Measurements from ENCODE around the gene ROBO1. TPM values are rescaled to one million over a fixed set of nuclear protein-coding genes. Genes with fewer than 3 reads are reported as not detected.

Gene ROBO1
- total RNA-seq, 2 experiments from 2014 or later = not detected

GRCh38 chr3:79751703-79752102 is 16.1 kb downstream of the ROBO1 start:
- peaks cover 3% of the 10 kb centered on the region for H3K9me3 Mint-ChIP-seq
- no peaks in the 10 kb centered on the region for H3K4me1 Mint-ChIP-seq
- no peaks in the 10 kb centered on the region for H3K36me3 Mint-ChIP-seq (ENCODE audit: low read depth)
- H3K4me3 Mint-ChIP-seq = no peak overlapping the region
- CTCF ChIA-PET = no interaction called here
- H3K27ac Mint-ChIP-seq = no peak overlapping the region
- DNase-seq = no peak
- POLR2A ChIA-PET = no interaction called here
- H3K27me3 Mint-ChIP-seq = no peaks in the 10 kb centered on the region

GRCh38 chr3:79737530-79737929 is 30.3 kb downstream of the ROBO1 start:
- no peak for DNase-seq
- ChIA-PET POLR2A (no interaction called here), CTCF (no interaction called here)
- H3K9me3 Mint-ChIP-seq = peaks cover 7% of the 10 kb centered on the region
- no peaks in the 10 kb centered on the region for H3K4me1 Mint-ChIP-seq
- no peaks in the 10 kb centered on the region for H3K27me3 Mint-ChIP-seq
- no peaks in the 10 kb centered on the region for H3K36me3 Mint-ChIP-seq (ENCODE audit: low read depth)
- H3K27ac Mint-ChIP-seq = no peak overlapping the region
- no peak overlapping the region for H3K4me3 Mint-ChIP-seq

DNA sequence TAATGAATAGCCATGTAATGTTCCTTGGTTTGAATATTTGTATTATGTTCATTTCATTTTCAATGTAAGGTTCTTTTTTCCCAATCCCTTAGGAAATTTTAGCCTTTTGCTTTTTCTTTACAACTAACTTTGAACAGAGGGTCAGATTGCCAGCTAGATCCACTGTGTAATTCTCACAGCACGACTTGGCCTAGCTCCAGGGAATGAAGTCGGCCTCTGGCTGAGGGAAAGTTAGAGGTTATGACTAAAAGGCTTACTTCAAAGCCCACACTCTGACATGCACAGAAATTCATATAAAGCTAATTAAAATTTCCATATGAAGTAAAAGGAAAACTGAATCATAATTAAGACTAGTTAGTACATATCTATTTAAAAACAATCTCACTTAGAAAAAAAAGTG is 38.7 kb downstream of the ROBO1 start:
- H3K4me3 Mint-ChIP-seq = no peak overlapping the region
- ChIA-PET POLR2A (no interaction called here), CTCF (no interaction called here)
- no peak overlapping the region for H3K27ac Mint-ChIP-seq
- H3K9me3 Mint-ChIP-seq = peaks cover 7% of the 10 kb centered on the region
- H3K36me3 Mint-ChIP-seq (ENCODE audit: low read depth) = no peaks in the 10 kb centered on the region
- H3K27me3 Mint-ChIP-seq = no peaks in the 10 kb centered on the region
- no peaks in the 10 kb centered on the region for H3K4me1 Mint-ChIP-seq
- DNase-seq = no peak

- Mint-ChIP-seq H3K4me3 (no peak overlapping the region), H3K9me3 (peaks cover 2% of the 10 kb centered on the region), H3K27ac (no peak overlapping the region), H3K4me1 (no peaks in the 10 kb centered on the region), H3K36me3 (ENCODE audit: low read depth) (no peaks in the 10 kb centered on the region), H3K27me3 (no peaks in the 10 kb centered on the region)
- CTCF ChIA-PET = no interaction called here
- POLR2A ChIA-PET = no interaction called here
- no peak for DNase-seq
Observed at GRCh38 chr3:79726786-79727185, 41.0 kb downstream of the ROBO1 start.

- Mint-ChIP-seq H3K36me3 (ENCODE audit: low read depth) (no peaks in the 10 kb centered on the region), H3K27ac (no peak overlapping the region), H3K4me3 (no peak overlapping the region), H3K4me1 (no peaks in the 10 kb centered on the region), H3K27me3 (no peaks in the 10 kb centered on the region), H3K9me3 (peaks cover 2% of the 10 kb centered on the region)
- ChIA-PET CTCF (no interaction called here), POLR2A (no interaction called here)
- DNase-seq = no peak
Observed at GRCh38 chr3:79724206-79724605, 43.6 kb downstream of the ROBO1 start.

GRCh38 chr3:79690072-79690471 is 77.7 kb downstream of the ROBO1 start:
- H3K4me3 Mint-ChIP-seq = no peak overlapping the region

GRCh38 chr3:79685108-79685507 is 82.7 kb downstream of the ROBO1 start:
- POLR2A ChIA-PET = no interaction called here
- no peak overlapping the region for H3K4me3 Mint-ChIP-seq
- CTCF ChIA-PET = no interaction called here
- H3K4me1 Mint-ChIP-seq = no peaks in the 10 kb centered on the region
- H3K27me3 Mint-ChIP-seq = no peaks in the 10 kb centered on the region
- H3K27ac Mint-ChIP-seq = no peak overlapping the region
- no peak for DNase-seq
- H3K36me3 Mint-ChIP-seq (ENCODE audit: low read depth) = no peaks in the 10 kb centered on the region
- H3K9me3 Mint-ChIP-seq = peaks cover 12% of the 10 kb centered on the region

More at GRCh38 chr3:79690072-79690471, 77.7 kb downstream of the ROBO1 start:
- no peaks in the 10 kb centered on the region for H3K4me1 Mint-ChIP-seq
- POLR2A ChIA-PET = no interaction called here
- H3K27me3 Mint-ChIP-seq = no peaks in the 10 kb centered on the region
- no peak for DNase-seq
- H3K27ac Mint-ChIP-seq = no peak overlapping the region
- peaks cover under 1% of the 10 kb centered on the region for H3K9me3 Mint-ChIP-seq
- no peaks in the 10 kb centered on the region for H3K36me3 Mint-ChIP-seq (ENCODE audit: low read depth)
- CTCF ChIA-PET = no interaction called here

- POLR2A ChIA-PET = no interaction called here
- CTCF ChIA-PET = no interaction called here
- Mint-ChIP-seq H3K27ac (no peak overlapping the region), H3K4me3 (no peak overlapping the region), H3K36me3 (ENCODE audit: low read depth) (no peaks in the 10 kb centered on the region), H3K27me3 (no peaks in the 10 kb centered on the region), H3K4me1 (no peaks in the 10 kb centered on the region), H3K9me3 (peaks cover 15% of the 10 kb centered on the region)
- DNase-seq = no peak
Observed at GRCh38 chr3:79684041-79684440, 83.8 kb downstream of the ROBO1 start.

DNA sequence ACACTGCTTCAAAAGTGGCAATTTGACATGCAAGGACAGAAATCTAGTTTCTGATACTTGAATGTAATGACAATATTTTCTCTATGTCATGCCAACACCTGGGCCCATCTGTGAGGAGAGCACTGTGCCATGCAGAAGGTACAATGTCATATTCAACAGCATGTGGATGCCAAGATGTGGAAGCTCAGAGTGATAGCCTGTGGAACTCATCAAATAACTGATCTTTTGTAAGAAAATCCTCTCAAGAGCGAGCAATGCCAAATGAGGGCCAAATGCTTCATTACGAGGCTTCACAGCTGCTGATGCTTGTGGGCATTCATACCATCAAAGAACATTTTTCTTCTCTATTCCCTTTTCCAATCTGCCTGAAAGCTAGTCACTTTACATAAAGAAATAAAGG is 95.1 kb downstream of the ROBO1 start:
- Mint-ChIP-seq H3K4me1 (no peaks in the 10 kb centered on the region), H3K9me3 (peaks cover 12% of the 10 kb centered on the region), H3K27me3 (no peaks in the 10 kb centered on the region), H3K36me3 (ENCODE audit: low read depth) (no peaks in the 10 kb centered on the region), H3K4me3 (no peak overlapping the region), H3K27ac (no peak overlapping the region)
- ChIA-PET POLR2A (no interaction called here), CTCF (no interaction called here)
- no peak for DNase-seq

GRCh38 chr3:79672075-79672474 is 95.7 kb downstream of the ROBO1 start:
- H3K4me3 Mint-ChIP-seq = no peak overlapping the region
- POLR2A ChIA-PET = no interaction called here

DNA sequence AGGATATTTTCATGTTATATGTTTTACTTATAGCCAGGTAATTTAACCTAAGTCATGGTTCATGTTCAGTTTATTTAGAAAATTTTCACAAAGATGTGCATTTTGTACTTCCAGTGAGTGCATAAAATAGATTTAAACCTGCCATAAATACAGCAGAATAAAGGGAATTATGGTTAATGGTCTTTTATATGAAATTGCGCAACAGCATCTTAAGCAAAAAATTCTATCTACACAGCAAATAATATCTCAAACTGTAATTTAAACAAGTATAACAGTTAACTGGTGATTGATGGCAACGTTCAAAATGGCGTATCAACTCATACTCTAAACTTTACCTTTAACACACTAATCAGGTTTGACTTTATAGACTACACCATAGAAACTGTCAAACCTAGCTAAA is 97.6 kb downstream of the ROBO1 start:
- Mint-ChIP-seq H3K36me3 (ENCODE audit: low read depth) (no peaks in the 10 kb centered on the region), H3K9me3 (peaks cover 8% of the 10 kb centered on the region), H3K4me1 (no peaks in the 10 kb centered on the region), H3K27me3 (no peaks in the 10 kb centered on the region), H3K4me3 (no peak overlapping the region), H3K27ac (no peak overlapping the region)
- CTCF ChIA-PET = no interaction called here
- POLR2A ChIA-PET = no interaction called here
- no peak for DNase-seq

More at GRCh38 chr3:79672075-79672474, 95.7 kb downstream of the ROBO1 start:
- no peaks in the 10 kb centered on the region for H3K36me3 Mint-ChIP-seq (ENCODE audit: low read depth)
- no peaks in the 10 kb centered on the region for H3K4me1 Mint-ChIP-seq
- no peaks in the 10 kb centered on the region for H3K27me3 Mint-ChIP-seq
- no peak for DNase-seq
- H3K27ac Mint-ChIP-seq = no peak overlapping the region
- CTCF ChIA-PET = no interaction called here
- H3K9me3 Mint-ChIP-seq = peaks cover 10% of the 10 kb centered on the region

DNA sequence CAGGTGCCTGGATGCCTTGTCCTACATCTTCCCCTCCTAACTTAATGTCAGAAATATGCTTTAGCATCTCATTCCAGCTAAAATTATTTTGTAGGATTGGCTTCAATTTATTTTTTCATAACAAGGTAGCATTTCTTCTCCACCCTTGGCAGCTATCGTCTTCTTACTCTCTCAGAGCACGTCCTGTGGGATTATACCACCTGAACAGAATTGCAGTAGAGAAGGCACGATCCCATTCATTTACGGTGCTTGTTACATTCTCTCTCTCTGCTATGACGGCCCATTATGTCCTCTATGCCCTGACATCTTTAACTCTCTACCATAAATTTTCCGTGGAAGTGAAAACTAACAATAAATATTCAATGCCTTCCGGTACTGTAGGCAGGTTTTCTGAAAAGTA is 103.3 kb downstream of the ROBO1 start:
- Mint-ChIP-seq H3K27ac (no peak overlapping the region), H3K9me3 (peaks cover 25% of the 10 kb centered on the region), H3K4me3 (no peak overlapping the region), H3K36me3 (ENCODE audit: low read depth) (no peaks in the 10 kb centered on the region), H3K27me3 (no peaks in the 10 kb centered on the region), H3K4me1 (no peaks in the 10 kb centered on the region)
- POLR2A ChIA-PET = no interaction called here
- DNase-seq = no peak
- CTCF ChIA-PET = no interaction called here

DNA sequence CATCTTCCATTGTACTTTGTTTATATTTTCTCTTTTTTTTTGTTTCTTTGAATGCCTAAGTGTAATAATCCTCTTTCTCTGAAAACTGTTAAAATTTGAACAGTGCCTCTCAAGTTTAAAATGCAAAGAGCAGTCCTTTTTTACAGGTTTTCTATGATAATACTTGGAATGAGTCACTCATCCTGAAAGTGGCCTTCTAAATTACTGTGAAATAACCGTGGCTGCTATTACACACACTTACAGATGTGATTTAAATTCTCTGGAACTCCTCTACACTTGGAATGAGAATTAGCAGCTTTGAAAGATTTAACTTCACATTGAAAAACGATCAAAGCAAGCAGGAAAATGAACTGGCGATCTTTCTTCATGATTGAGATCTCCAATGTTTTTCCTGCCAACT is 105.9 kb downstream of the ROBO1 start:
- H3K4me3 Mint-ChIP-seq = no peak overlapping the region
- DNase-seq = no peak
- no peaks in the 10 kb centered on the region for H3K36me3 Mint-ChIP-seq (ENCODE audit: low read depth)
- no peak overlapping the region for H3K27ac Mint-ChIP-seq
- POLR2A ChIA-PET = no interaction called here
- H3K27me3 Mint-ChIP-seq = no peaks in the 10 kb centered on the region
- H3K4me1 Mint-ChIP-seq = no peaks in the 10 kb centered on the region
- peaks cover 20% of the 10 kb centered on the region for H3K9me3 Mint-ChIP-seq
- CTCF ChIA-PET = no interaction called here

DNA sequence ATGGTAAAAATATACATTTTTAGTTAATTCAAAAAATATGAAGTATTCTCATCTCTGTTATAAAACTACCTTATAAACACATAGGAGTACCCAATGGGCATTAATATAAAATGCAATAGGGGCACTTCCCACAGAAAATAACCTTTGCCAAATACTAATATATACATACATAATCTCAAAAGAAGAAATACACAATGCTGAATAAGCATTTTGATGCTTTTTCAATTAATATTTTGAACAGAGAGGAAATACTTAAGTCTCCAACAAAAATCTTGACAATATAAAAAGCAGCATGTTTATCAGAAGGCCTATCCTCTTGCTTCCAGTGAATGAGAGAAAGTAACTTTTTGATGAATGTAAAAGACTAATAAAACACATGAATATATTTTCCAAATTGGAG is 110.7 kb downstream of the ROBO1 start:
- H3K36me3 Mint-ChIP-seq (ENCODE audit: low read depth) = no peaks in the 10 kb centered on the region
- no peak overlapping the region for H3K4me3 Mint-ChIP-seq
- CTCF ChIA-PET = interaction anchor here (0.5 kb wide), 1 partner anchor 39 kb away, joined by 3 read pairs; no protein-coding TSS in a partner anchor
- H3K27me3 Mint-ChIP-seq = no peaks in the 10 kb centered on the region
- no peak overlapping the region for H3K27ac Mint-ChIP-seq
- H3K4me1 Mint-ChIP-seq = no peaks in the 10 kb centered on the region
- POLR2A ChIA-PET = no interaction called here
- no peak for DNase-seq
- H3K9me3 Mint-ChIP-seq = peaks cover 14% of the 10 kb centered on the region

GRCh38 chr3:79654019-79654418 is 113.8 kb downstream of the ROBO1 start:
- no peak for DNase-seq
- no peak overlapping the region for H3K27ac Mint-ChIP-seq
- no peak overlapping the region for H3K4me3 Mint-ChIP-seq
- no peaks in the 10 kb centered on the region for H3K36me3 Mint-ChIP-seq (ENCODE audit: low read depth)
- POLR2A ChIA-PET = no interaction called here
- H3K9me3 Mint-ChIP-seq = no peaks in the 10 kb centered on the region
- no peaks in the 10 kb centered on the region for H3K4me1 Mint-ChIP-seq
- no peaks in the 10 kb centered on the region for H3K27me3 Mint-ChIP-seq
- CTCF ChIA-PET = no interaction called here

Data from activated CD4-positive, alpha-beta memory T cell treated with anti-CD3 and anti-CD28 coated beads, Interleukin-2, amount 10 ng/mL, durations not matched to agents 7 days and 5 days (primary cell).